Prostate gland (tissue), 2 donors: ENCODE results near the gene MRPS15. TPM values are rescaled to one million over a fixed set of nuclear protein-coding genes. Genes with fewer than 3 reads are reported as not detected.
"Not testable (repeated sequence)": the region's sequence is repeated elsewhere in the genome, so short reads cannot be mapped to it uniquely, and the experiment has no call there.

ENCODE experiments used
- DNase-seq: peaks from one replicate; pipeline ENCODE4 v3.0.0-alpha.2; 2019; ENCODE audit warnings: low spot score
- H3K27ac ChIP-seq, 2 donors: fragments of 200-600 bp; sonication (generic); 2 replicates each; pipeline ENCODE4 v1.5.1; 2017 to 2019
- H3K27me3 ChIP-seq: fragments of 200-600 bp; sonication (generic); replicated peaks from 2 replicates; pipeline ENCODE4 v1.5.1; 2019; ENCODE audit not compliant: insufficient read depth
- H3K36me3 ChIP-seq, 2 donors: fragments of 200-600 bp; sonication (generic); 1 replicate in 1 of 2; 2 replicates in 1 of 2; pipeline versions ENCODE4 v1.5.1 to v1.8.1; 2017 to 2019
- H3K4me1 ChIP-seq: fragments of 200-600 bp; sonication (generic); replicated peaks from 2 replicates; pipeline ENCODE4 v1.5.1; 2019
- H3K4me3 ChIP-seq, 2 donors: fragments of 200-600 bp; sonication (generic); 2 replicates each; pipeline ENCODE4 v1.5.1; 2017 to 2019
- H3K9me3 ChIP-seq: fragments of 200-600 bp; sonication (generic); 2 replicates; pipeline ENCODE4 v1.5.1; 2017
- CTCF ChIP-seq, 4 experiments: fragments of 200-600 bp in 2 of 4; fragments of 450-650 bp in 2 of 4; sonication (generic) in 2 of 4; IDR thresholded peaks; 1 replicate in 3 of 4; 2 replicates in 1 of 4; pipeline ENCODE4 v1.5.1; 2016 to 2019; ENCODE audit warnings: antibody characterized with exemption in 4 of 4, mild to moderate bottlenecking in 2 of 4, moderate library complexity in 2 of 4
- POLR2A ChIP-seq: fragments of 450-650 bp; IDR thresholded peaks from one replicate; pipeline ENCODE4 v1.6.1; 2016; ENCODE audit warnings: antibody characterized with exemption, mild to moderate bottlenecking
- POLR2AphosphoS5 ChIP-seq: sonication (generic); formaldehyde crosslinking; IDR thresholded peaks from one replicate; pipeline ENCODE4 v1.6.1; 2017; ENCODE audit warnings: antibody characterized with exemption
- WGBS: methylation state at CpG from one replicate; pipeline ENCODE4 v1.1.5; 2018; 5-methylcytosine and 5-hydroxymethylcytosine counted together
- intact Hi-C: fragments of 100-400 bp; cut with DNase I; formaldehyde crosslinking; loops from one replicate; pipeline ENCODE4 v1.14.2; 2022
- total RNA-seq, 2 donors: library from RNA; depleted of rRNA; stranded (reverse); fragments of >200 nt; gene quantifications; one replicate each; pipeline ENCODE4 v1.1.0, GENCODE V29; 2016

MRPS15 gene
- total RNA-seq: 10 to 100 TPM; 53.3 to 66.0 TPM

- under 1% methylated on average over 46 of the region's 65 CpGs for WGBS
These were observed at the start of gene MRPS15 for GRCh38 chr1:36463803-36464604. TSS of gene MRPS15 (minus strand) at chr1:36464384. CDS start at chr1:36464275, 109 bp downstream.

GRCh38 chr1:36512842-36513241, 48.7 kb upstream of the MRPS15 start:
- Histone ChIP-seq H3K36me3 (no peaks in the 10 kb centered on the region), H3K4me1 (no peaks in the 10 kb centered on the region), H3K27ac (no peak overlapping the region), H3K27me3 (no peaks in the 10 kb centered on the region), H3K9me3 (no peaks in the 10 kb centered on the region), H3K4me3 (no peak overlapping the region)
- TF ChIP-seq POLR2A (no peak), CTCF (IDR thresholded peaks at IDR 0.05) (no peak), POLR2AphosphoS5 (no peak)
- intact Hi-C loops: no loop called here
- 37% methylated on average over 1 of the region's 1 CpG for WGBS
- DNase-seq: no peak

More at GRCh38 chr1:36463803-36464604, at the start of gene MRPS15:
- peak within 1 kb of the TSS; percentile 59 to 71 for H3K4me3 ChIP-seq
- peak within 1 kb of the TSS; percentile 78 to 89 for H3K27ac ChIP-seq
- no peaks in the 10 kb centered on the region for H3K36me3 ChIP-seq
- H3K27me3 ChIP-seq: no peaks in the 10 kb centered on the region
- TF ChIP-seq POLR2AphosphoS5 (peak; percentile 98), CTCF (IDR thresholded peaks at IDR 0.05) (peak in 1 of 4 experiments; percentile 5), POLR2A (peak; percentile 84)
- intact Hi-C loops: no loop called here
- peak; percentile 96 for DNase-seq
- no peaks in the 10 kb centered on the region for H3K4me1 ChIP-seq
- no peaks in the 10 kb centered on the region for H3K9me3 ChIP-seq

GRCh38 chr1:36511804-36512798, 47.9 kb upstream of the MRPS15 start:
- DNase-seq: no peak
- TF ChIP-seq CTCF (IDR thresholded peaks at IDR 0.05) (no peak), POLR2AphosphoS5 (no peak), POLR2A (no peak)
- Histone ChIP-seq H3K4me3 (no peak overlapping the region), H3K4me1 (no peaks in the 10 kb centered on the region), H3K9me3 (no peaks in the 10 kb centered on the region), H3K27me3 (peaks cover 3% of the 10 kb centered on the region), H3K27ac (no peak overlapping the region), H3K36me3 (no peaks in the 10 kb centered on the region)
- WGBS: 74% methylated on average over 15 of the region's 15 CpGs
- intact Hi-C loops: no loop called here

- 94% methylated on average over 2 of the region's 2 CpGs for WGBS
- not testable (repeated sequence) for H3K4me3 ChIP-seq
These were observed 47.0 kb upstream of the MRPS15 start for GRCh38 chr1:36511220-36511619.

GRCh38 chr1:36510418-36510817, 46.2 kb upstream of the MRPS15 start:
- H3K27ac ChIP-seq: no peak overlapping the region
- no peaks in the 10 kb centered on the region for H3K36me3 ChIP-seq
- WGBS: 82% methylated on average over 7 of the region's 7 CpGs
- TF ChIP-seq POLR2AphosphoS5 (no peak), CTCF (IDR thresholded peaks at IDR 0.05) (no peak), POLR2A (no peak)
- no peak for DNase-seq
- peaks cover 3% of the 10 kb centered on the region for H3K27me3 ChIP-seq
- intact Hi-C loops: no loop called here
- no peaks in the 10 kb centered on the region for H3K9me3 ChIP-seq
- H3K4me3 ChIP-seq: no peak overlapping the region
- no peaks in the 10 kb centered on the region for H3K4me1 ChIP-seq

More at GRCh38 chr1:36511220-36511619, 47.0 kb upstream of the MRPS15 start:
- H3K4me1 ChIP-seq, H3K27ac ChIP-seq, DNase-seq, intact Hi-C loops, H3K36me3 ChIP-seq, H3K27me3 ChIP-seq, H3K9me3 ChIP-seq: not testable (repeated sequence)
